ENCODE results near the gene CD2.

Gene CD2

GRCh38 chr1:116760996-116761665 lies 6.9 kb downstream of the CD2 start:
- Histone ChIP-seq H3K4me3 (ENCODE audit: low read depth, low read length) (no peak overlapping the region), H3K4me1 (ENCODE audit: control insufficient read depth, insufficient read depth, low read length, unreplicated experiment) (no peaks in the 10 kb centered on the region), H2AFZ (ENCODE audit: low read length, unreplicated experiment) (no peak overlapping the region), H3K27ac (ENCODE audit: low read depth, low read length) (no peak overlapping the region), H3K79me2 (ENCODE audit: control insufficient read depth, insufficient read depth, low read length, unreplicated experiment) (no peaks in the 10 kb centered on the region), H3K27me3 (ENCODE audit: insufficient read depth, low read length) (no peaks in the 10 kb centered on the region), H3K36me3 (ENCODE audit: insufficient read depth, low read length) (no peaks in the 10 kb centered on the region)

GRCh38 chr1:116762281-116762680 lies 8.1 kb downstream of the CD2 start:
- no peak overlapping the region for H2AFZ ChIP-seq (ENCODE audit: low read length, unreplicated experiment)
- no peaks in the 10 kb centered on the region for H3K27me3 ChIP-seq (ENCODE audit: insufficient read depth, low read length)
- H3K36me3 ChIP-seq (ENCODE audit: insufficient read depth, low read length), result no peaks in the 10 kb centered on the region
- no peaks in the 10 kb centered on the region for H3K79me2 ChIP-seq (ENCODE audit: control insufficient read depth, insufficient read depth, low read length, unreplicated experiment)
- no peak overlapping the region for H3K4me3 ChIP-seq (ENCODE audit: low read depth, low read length)
- no peaks in the 10 kb centered on the region for H3K4me1 ChIP-seq (ENCODE audit: control insufficient read depth, insufficient read depth, low read length, unreplicated experiment)
- H3K27ac ChIP-seq (ENCODE audit: low read depth, low read length), result no peak overlapping the region

GRCh38 chr1:116762781-116763115 lies 8.5 kb downstream of the CD2 start:
- no peaks in the 10 kb centered on the region for H3K4me1 ChIP-seq (ENCODE audit: control insufficient read depth, insufficient read depth, low read length, unreplicated experiment)
- H3K36me3 ChIP-seq (ENCODE audit: insufficient read depth, low read length), result no peaks in the 10 kb centered on the region
- H3K27me3 ChIP-seq (ENCODE audit: insufficient read depth, low read length), result no peaks in the 10 kb centered on the region
- no peak overlapping the region for H3K27ac ChIP-seq (ENCODE audit: low read depth, low read length)
- no peaks in the 10 kb centered on the region for H3K79me2 ChIP-seq (ENCODE audit: control insufficient read depth, insufficient read depth, low read length, unreplicated experiment)
- no peak overlapping the region for H3K4me3 ChIP-seq (ENCODE audit: low read depth, low read length)
- H2AFZ ChIP-seq (ENCODE audit: low read length, unreplicated experiment), result no peak overlapping the region

- no peaks in the 10 kb centered on the region for H3K4me1 ChIP-seq (ENCODE audit: control insufficient read depth, insufficient read depth, low read length, unreplicated experiment)
- H3K27ac ChIP-seq (ENCODE audit: low read depth, low read length), result no peak overlapping the region
- no peak overlapping the region for H3K4me3 ChIP-seq (ENCODE audit: low read depth, low read length)
- no peaks in the 10 kb centered on the region for H3K79me2 ChIP-seq (ENCODE audit: control insufficient read depth, insufficient read depth, low read length, unreplicated experiment)
- no peak overlapping the region for H2AFZ ChIP-seq (ENCODE audit: low read length, unreplicated experiment)
- no peaks in the 10 kb centered on the region for H3K27me3 ChIP-seq (ENCODE audit: insufficient read depth, low read length)
- H3K36me3 ChIP-seq (ENCODE audit: insufficient read depth, low read length), result no peaks in the 10 kb centered on the region
Observed at GRCh38 chr1:116763116-116763786, 9.0 kb downstream of the CD2 start.

GRCh38 chr1:116763787-116764465 lies 9.7 kb downstream of the CD2 start:
- H3K27me3 ChIP-seq (ENCODE audit: insufficient read depth, low read length), result no peaks in the 10 kb centered on the region
- H3K79me2 ChIP-seq (ENCODE audit: control insufficient read depth, insufficient read depth, low read length, unreplicated experiment), result no peaks in the 10 kb centered on the region
- no peak overlapping the region for H3K27ac ChIP-seq (ENCODE audit: low read depth, low read length)
- no peak overlapping the region for H3K4me3 ChIP-seq (ENCODE audit: low read depth, low read length)
- H3K4me1 ChIP-seq (ENCODE audit: control insufficient read depth, insufficient read depth, low read length, unreplicated experiment), result no peaks in the 10 kb centered on the region
- H3K36me3 ChIP-seq (ENCODE audit: insufficient read depth, low read length), result no peaks in the 10 kb centered on the region
- H2AFZ ChIP-seq (ENCODE audit: low read length, unreplicated experiment), result no peak overlapping the region

GRCh38 chr1:116764466-116764898 lies 10.3 kb downstream of the CD2 start:
- Histone ChIP-seq H3K79me2 (ENCODE audit: control insufficient read depth, insufficient read depth, low read length, unreplicated experiment) (no peaks in the 10 kb centered on the region), H3K4me1 (ENCODE audit: control insufficient read depth, insufficient read depth, low read length, unreplicated experiment) (no peaks in the 10 kb centered on the region), H2AFZ (ENCODE audit: low read length, unreplicated experiment) (no peak overlapping the region), H3K4me3 (ENCODE audit: low read depth, low read length) (no peak overlapping the region), H3K36me3 (ENCODE audit: insufficient read depth, low read length) (no peaks in the 10 kb centered on the region), H3K27me3 (ENCODE audit: insufficient read depth, low read length) (no peaks in the 10 kb centered on the region), H3K27ac (ENCODE audit: low read depth, low read length) (no peak overlapping the region)

- H3K79me2 ChIP-seq (ENCODE audit: control insufficient read depth, insufficient read depth, low read length, unreplicated experiment), result no peaks in the 10 kb centered on the region
- no peak overlapping the region for H3K27ac ChIP-seq (ENCODE audit: low read depth, low read length)
- no peaks in the 10 kb centered on the region for H3K4me1 ChIP-seq (ENCODE audit: control insufficient read depth, insufficient read depth, low read length, unreplicated experiment)
- H2AFZ ChIP-seq (ENCODE audit: low read length, unreplicated experiment), result no peak overlapping the region
- H3K4me3 ChIP-seq (ENCODE audit: low read depth, low read length), result no peak overlapping the region
- no peaks in the 10 kb centered on the region for H3K27me3 ChIP-seq (ENCODE audit: insufficient read depth, low read length)
- H3K36me3 ChIP-seq (ENCODE audit: insufficient read depth, low read length), result no peaks in the 10 kb centered on the region
Observed at GRCh38 chr1:116764906-116765862, 11.0 kb downstream of the CD2 start.

GRCh38 chr1:116765962-116766361 lies 11.7 kb downstream of the CD2 start:
- no peak overlapping the region for H2AFZ ChIP-seq (ENCODE audit: low read length, unreplicated experiment)
- H3K27me3 ChIP-seq (ENCODE audit: insufficient read depth, low read length), result no peaks in the 10 kb centered on the region
- no peaks in the 10 kb centered on the region for H3K79me2 ChIP-seq (ENCODE audit: control insufficient read depth, insufficient read depth, low read length, unreplicated experiment)
- H3K27ac ChIP-seq (ENCODE audit: low read depth, low read length), result no peak overlapping the region
- no peak overlapping the region for H3K4me3 ChIP-seq (ENCODE audit: low read depth, low read length)
- no peaks in the 10 kb centered on the region for H3K4me1 ChIP-seq (ENCODE audit: control insufficient read depth, insufficient read depth, low read length, unreplicated experiment)
- H3K36me3 ChIP-seq (ENCODE audit: insufficient read depth, low read length), result no peaks in the 10 kb centered on the region

GRCh38 chr1:116766616-116767469 lies 12.6 kb downstream of the CD2 start:
- Histone ChIP-seq H3K27ac (ENCODE audit: low read depth, low read length) (no peak overlapping the region), H3K4me1 (ENCODE audit: control insufficient read depth, insufficient read depth, low read length, unreplicated experiment) (no peaks in the 10 kb centered on the region), H3K79me2 (ENCODE audit: control insufficient read depth, insufficient read depth, low read length, unreplicated experiment) (no peaks in the 10 kb centered on the region)

More at GRCh38 chr1:116766616-116767469, 12.6 kb downstream of the CD2 start:
- Histone ChIP-seq H3K27me3 (ENCODE audit: insufficient read depth, low read length) (no peaks in the 10 kb centered on the region), H2AFZ (ENCODE audit: low read length, unreplicated experiment) (no peak overlapping the region), H3K4me3 (ENCODE audit: low read depth, low read length) (no peak overlapping the region), H3K36me3 (ENCODE audit: insufficient read depth, low read length) (no peaks in the 10 kb centered on the region)
